HCT116 (cell line): ENCODE results near the gene GLI3. TPM values are rescaled to one million over a fixed set of nuclear protein-coding genes. Genes with fewer than 3 reads are reported as not detected.

Experiments used
- ATAC-seq: fragments of 200-7000 bp; cut with Tn5 transposase; 2 replicates; pipeline ENCODE4 v1.9.1; 2020; ENCODE audit warnings: mild to moderate bottlenecking, moderate library complexity
- BruUV-seq: library from RNA; stranded (reverse); fragments of 400-500 nt; replicated peaks from 2 replicates; lab custom pipeline; 2021; lab: Mats Ljungman, UMichigan
- CTCF ChIA-PET: fragments of 300-600 bp; sonication (Branson Sonifier 250); formaldehyde crosslinking; loops from one replicate; lab custom pipeline; 2021; ENCODE audit warnings: antibody characterized with exemption; lab: Charles Lee
- POLR2A ChIA-PET: fragments of 300-600, 350-600 bp; sonication (Branson Sonifier 250); formaldehyde crosslinking; loops from one replicate; lab custom pipeline; 2021; ENCODE audit warnings: antibody characterized with exemption; lab: Charles Lee
- RAD21 ChIA-PET, 2 experiments: fragments of 300-600 bp; sonication (Branson Sonifier 250); formaldehyde crosslinking; loops; one replicate each; lab custom pipeline; 2023; ENCODE audit warnings: low total read pairs in 2 of 2; ENCODE audit not compliant: uncharacterized antibody in 2 of 2, unreplicated experiment in 2 of 2, low non-redundant PET in 1 of 2; lab: Charles Lee
- DNase-seq: peaks from one replicate; pipeline ENCODE4 v3.0.0-alpha.2; 2010; ENCODE audit warnings: low read depth, low spot score
- H2AFZ ChIP-seq: fragments of 200-600 bp; shearing (Covaris generic), sonication (generic); 2 replicates; pipeline ENCODE4 v1.6.1; 2017; ENCODE audit warnings: low read depth, mixed run types, mixed read lengths, antibody characterized with exemption, low read length; ENCODE audit not compliant: poor library complexity, severe bottlenecking
- H3K27ac ChIP-seq: 2 replicates; pipeline ENCODE4 v1.5.1; 2012; ENCODE audit warnings: low read depth, low read length
- H3K27me3 ChIP-seq: fragments of 200-600 bp; sonication (generic); 2 replicates; pipeline ENCODE4 v1.6.1; 2016; ENCODE audit warnings: mixed run types, low read length, mixed read lengths; ENCODE audit not compliant: insufficient read depth
- H3K36me3 ChIP-seq, 2 experiments: fragments of 200-500 bp in 1 of 2; fragments of 200-600 bp in 1 of 2; sonication (Bioruptor generic) in 1 of 2; sonication (generic) in 1 of 2; 2 replicates each; pipeline versions ENCODE4 v1.5.1 to v1.6.1; 2014 to 2016; ENCODE audit warnings: low read length in 2 of 2, inconsistent platforms in 1 of 2, mixed read lengths in 1 of 2, mixed run types in 1 of 2; ENCODE audit not compliant: insufficient read depth in 2 of 2, control insufficient read depth in 1 of 2
- H3K4me1 ChIP-seq, 2 experiments: fragments of 200-600 bp in 1 of 2; sonication (generic) in 1 of 2; 2 replicates each; pipeline versions ENCODE4 v1.5.1 to v1.6.1; 2012 to 2017; ENCODE audit warnings: low read length in 2 of 2, inconsistent platforms in 1 of 2, mild to moderate bottlenecking in 1 of 2, mixed read lengths in 1 of 2, mixed run types in 1 of 2, moderate library complexity in 1 of 2; ENCODE audit not compliant: insufficient read depth in 2 of 2, control insufficient read depth in 1 of 2
- H3K4me2 ChIP-seq: fragments of 200-600 bp; sonication (generic); 2 replicates; pipeline ENCODE4 v1.6.1; 2017; ENCODE audit warnings: mixed run types, low read length, mixed read lengths
- H3K4me3 ChIP-seq, 2 experiments: fragments of 200-600 bp in 1 of 2; sonication (generic) in 1 of 2; replicated peaks in 1 of 2; 2 replicates each; pipeline ENCODE4 v1.5.1; 2011 to 2016; ENCODE audit warnings: low read length in 2 of 2, control low read depth in 1 of 2, low read depth in 1 of 2, mild to moderate bottlenecking in 1 of 2, mixed read lengths in 1 of 2, mixed run types in 1 of 2
- H3K79me2 ChIP-seq: fragments of 200-600 bp; sonication (generic); 2 replicates; pipeline ENCODE4 v1.6.1; 2017; ENCODE audit warnings: mild to moderate bottlenecking, mixed run types, low read length, moderate library complexity, mixed read lengths; ENCODE audit not compliant: insufficient read depth
- H3K9ac ChIP-seq: fragments of 200-600 bp; sonication (generic); 2 replicates; pipeline ENCODE4 v1.6.1; 2016; ENCODE audit warnings: low read length, mixed read lengths
- H3K9me2 ChIP-seq: fragments of 200-600 bp; sonication (generic), shearing (Covaris generic); 2 replicates; pipeline ENCODE4 v1.6.1; 2017; ENCODE audit warnings: mixed run types, mild to moderate bottlenecking, moderate library complexity; ENCODE audit not compliant: insufficient read depth
- H3K9me3 ChIP-seq, 2 experiments: fragments of 200-500 bp in 1 of 2; fragments of 200-600 bp in 1 of 2; sonication (Bioruptor generic) in 1 of 2; sonication (generic) in 1 of 2; 2 replicates each; pipeline ENCODE4 v1.6.1; 2014 to 2017; ENCODE audit warnings: low read length in 2 of 2, mixed read lengths in 2 of 2, inconsistent platforms in 1 of 2, low read depth in 1 of 2, mild to moderate bottlenecking in 1 of 2, mixed run types in 1 of 2, moderate library complexity in 1 of 2; ENCODE audit not compliant: control insufficient read depth in 1 of 2, insufficient read depth in 1 of 2
- H4K20me1 ChIP-seq: fragments of 200-600 bp; sonication (generic), shearing (Covaris generic); 2 replicates; pipeline ENCODE4 v1.6.1; 2017; ENCODE audit warnings: mixed run types, mild to moderate bottlenecking, moderate library complexity; ENCODE audit not compliant: insufficient read depth
- EGR1 ChIP-seq: IDR thresholded peaks from 2 replicates; pipeline ENCODE4 v1.6.1; 2012; ENCODE audit warnings: low read depth
- JUND ChIP-seq: IDR thresholded peaks from 2 replicates; pipeline ENCODE4 v1.6.1; 2012
- POLR2A ChIP-seq: IDR thresholded peaks from 2 replicates; pipeline ENCODE4 v1.7.0; 2011; ENCODE audit warnings: borderline replicate concordance; ENCODE audit not compliant: insufficient read depth, insufficient read length; ENCODE audit errors: extremely low read depth
- RAD21 ChIP-seq: IDR thresholded peaks from 2 replicates; pipeline ENCODE4 v1.6.1; 2012; ENCODE audit warnings: low read depth, mild to moderate bottlenecking
- SIN3A ChIP-seq: IDR thresholded peaks from 2 replicates; pipeline ENCODE4 v1.6.1; 2012; ENCODE audit warnings: low read depth
- SP1 ChIP-seq: IDR thresholded peaks from 2 replicates; pipeline ENCODE4 v1.6.1; 2012; ENCODE audit warnings: low read depth
- ZNF274 ChIP-seq: fragments of 200-500 bp; sonication (Bioruptor generic); IDR thresholded peaks from 2 replicates; pipeline ENCODE4 v1.6.1; 2014; ENCODE audit warnings: mild to moderate bottlenecking, low read depth, low read length, inconsistent platforms
- intact Hi-C: fragments of 100-400 bp; cut with micrococcal nuclease; formaldehyde crosslinking; loops from 2 replicates; pipeline ENCODE4 v1.10.0; 2022
- total RNA-seq: library from RNA; stranded (reverse); gene quantifications from one replicate; pipeline ENCODE4 v1.2.1, GENCODE V29; 2021; ENCODE audit not compliant: unreplicated experiment
- TF ChIP-seq, protein P1 (sequence below), 3 experiments: fragments of 200-600 bp in 1 of 3; sonication (generic) in 1 of 3; IDR thresholded peaks in 2 of 3; conservative IDR thresholded peaks in 1 of 3; 2 replicates each; pipeline ENCODE4 v1.5.1; 2012 to 2017; ENCODE audit warnings: low read depth in 2 of 3, low read length in 2 of 3, antibody characterized with exemption in 1 of 3, borderline replicate concordance in 1 of 3, control low read depth in 1 of 3, mild to moderate bottlenecking in 1 of 3, mixed read lengths in 1 of 3, mixed run types in 1 of 3, moderate library complexity in 1 of 3; ENCODE audit not compliant: insufficient read depth in 1 of 3
- TF ChIP-seq, protein P2 (sequence below): IDR thresholded peaks from 2 replicates; pipeline ENCODE4 v1.6.1; 2012

The GLI3 gene
- total RNA-seq, 1 experiment from 2014 or later, result 0.07 TPM

DNA sequence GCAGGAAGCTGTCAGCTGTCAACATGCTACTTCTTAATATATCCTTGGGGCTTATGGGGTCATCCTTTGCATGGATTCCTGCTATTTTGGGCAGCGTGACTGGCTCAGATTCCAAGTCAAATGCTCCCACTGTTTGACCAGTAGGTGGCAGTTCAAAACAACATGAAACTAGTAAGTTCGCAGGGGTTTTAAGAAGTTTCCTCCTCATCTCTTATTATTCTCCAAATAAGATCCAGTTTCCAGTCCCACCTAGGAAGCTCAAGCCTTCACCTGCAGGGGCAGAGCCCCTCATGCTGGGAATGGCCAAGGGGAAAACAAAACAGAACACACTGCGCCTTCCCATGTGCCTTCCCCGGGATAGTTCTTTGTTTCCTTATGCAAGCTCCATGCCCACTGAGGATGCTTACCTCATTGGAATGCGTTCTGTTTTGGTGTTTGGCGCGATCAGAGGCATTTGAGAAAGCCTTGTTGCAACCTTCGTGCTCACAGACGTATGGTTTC lies 259.8 kb downstream of the GLI3 start:
- no TSS peak for BruUV-seq
- Histone ChIP-seq H3K36me3 (no peaks in the 10 kb centered on the region), H3K9ac (no peak overlapping the region), H3K9me3 (no peaks in the 10 kb centered on the region), H3K27me3 (peaks cover 27% of the 10 kb centered on the region), H4K20me1 (no peaks in the 10 kb centered on the region), H3K9me2 (no peaks in the 10 kb centered on the region), H3K4me3 (no peak overlapping the region), H3K79me2 (no peaks in the 10 kb centered on the region), H3K4me1 (no peaks in the 10 kb centered on the region), H3K27ac (no peak overlapping the region), H3K4me2 (no peak overlapping the region), H2AFZ (no peak overlapping the region)
- RAD21 ChIA-PET, result no interaction called here
- POLR2A ChIA-PET, result no interaction called here
- DNase-seq (peak; percentile 12), ATAC-seq (peak; percentile 49; the same call in 1 of the 2 replicates)
- CTCF ChIA-PET, result interaction anchor here (1.3 to 1.7 kb wide), 5 partner anchors 35 to 865 kb away, joined by 3 to 14 read pairs (median 7); no protein-coding TSS in a partner anchor
- intact Hi-C loops, result loop anchor here (10.0 kb wide), 2 partner anchors 718 to 908 kb away; no protein-coding TSS in a partner anchor
- no peak for TF ChIP-seq SIN3A
- TF ChIP-seq, protein P1, sequence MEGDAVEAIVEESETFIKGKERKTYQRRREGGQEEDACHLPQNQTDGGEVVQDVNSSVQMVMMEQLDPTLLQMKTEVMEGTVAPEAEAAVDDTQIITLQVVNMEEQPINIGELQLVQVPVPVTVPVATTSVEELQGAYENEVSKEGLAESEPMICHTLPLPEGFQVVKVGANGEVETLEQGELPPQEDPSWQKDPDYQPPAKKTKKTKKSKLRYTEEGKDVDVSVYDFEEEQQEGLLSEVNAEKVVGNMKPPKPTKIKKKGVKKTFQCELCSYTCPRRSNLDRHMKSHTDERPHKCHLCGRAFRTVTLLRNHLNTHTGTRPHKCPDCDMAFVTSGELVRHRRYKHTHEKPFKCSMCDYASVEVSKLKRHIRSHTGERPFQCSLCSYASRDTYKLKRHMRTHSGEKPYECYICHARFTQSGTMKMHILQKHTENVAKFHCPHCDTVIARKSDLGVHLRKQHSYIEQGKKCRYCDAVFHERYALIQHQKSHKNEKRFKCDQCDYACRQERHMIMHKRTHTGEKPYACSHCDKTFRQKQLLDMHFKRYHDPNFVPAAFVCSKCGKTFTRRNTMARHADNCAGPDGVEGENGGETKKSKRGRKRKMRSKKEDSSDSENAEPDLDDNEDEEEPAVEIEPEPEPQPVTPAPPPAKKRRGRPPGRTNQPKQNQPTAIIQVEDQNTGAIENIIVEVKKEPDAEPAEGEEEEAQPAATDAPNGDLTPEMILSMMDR (IDR thresholded peaks at IDR 0.05 in 2 of 3, conservative IDR thresholded peaks at IDR 0.05 in 1 of 3; ENCODE audit: borderline replicate concordance in 1 of 3, insufficient read depth in 1 of 3, low read depth in 2 of 3, low read length in 2 of 3), result peak; percentile 35 to 66 (median 65); a peak in 5 of 6 replicates
- TF ChIP-seq RAD21, result peak; percentile 50

DNA sequence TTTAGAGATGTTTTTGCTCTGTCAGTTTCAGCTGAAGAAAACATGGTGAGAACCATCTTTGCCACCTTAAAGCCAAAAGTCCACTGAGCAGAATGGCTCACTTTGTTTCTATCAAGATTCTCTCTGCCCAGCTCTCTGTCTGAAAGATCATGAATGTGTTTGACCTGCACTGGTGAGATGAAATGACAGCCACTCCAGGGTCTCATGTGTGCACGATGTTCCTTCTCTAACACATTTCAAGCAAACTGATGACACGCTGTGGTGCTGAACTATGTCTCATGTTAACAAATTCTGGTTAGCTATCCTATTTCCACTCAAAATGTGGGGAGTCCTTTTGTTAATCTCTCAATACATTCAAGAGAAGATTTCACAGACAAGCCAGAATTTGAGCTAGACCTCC lies 260.6 kb downstream of the GLI3 start:
- Histone ChIP-seq H3K9ac (no peak overlapping the region), H3K9me3 (no peaks in the 10 kb centered on the region), H3K27ac (no peak overlapping the region), H4K20me1 (no peaks in the 10 kb centered on the region), H3K4me1 (no peaks in the 10 kb centered on the region), H3K36me3 (no peaks in the 10 kb centered on the region), H3K4me2 (no peak overlapping the region), H3K79me2 (no peaks in the 10 kb centered on the region), H3K9me2 (no peaks in the 10 kb centered on the region), H2AFZ (no peak overlapping the region), H3K27me3 (peaks cover 27% of the 10 kb centered on the region), H3K4me3 (no peak overlapping the region)
- no peak for TF ChIP-seq POLR2A
- TF ChIP-seq, protein P2, sequence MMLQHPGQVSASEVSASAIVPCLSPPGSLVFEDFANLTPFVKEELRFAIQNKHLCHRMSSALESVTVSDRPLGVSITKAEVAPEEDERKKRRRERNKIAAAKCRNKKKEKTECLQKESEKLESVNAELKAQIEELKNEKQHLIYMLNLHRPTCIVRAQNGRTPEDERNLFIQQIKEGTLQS, result no peak
- TF ChIP-seq, protein P1 (IDR thresholded peaks at IDR 0.05 in 2 of 3, conservative IDR thresholded peaks at IDR 0.05 in 1 of 3; ENCODE audit: borderline replicate concordance in 1 of 3, insufficient read depth in 1 of 3, low read depth in 2 of 3, low read length in 2 of 3), result no peak
- TF ChIP-seq SP1, result no peak
- TF ChIP-seq JUND, result no peak
- TF ChIP-seq EGR1, result no peak
- no peak for TF ChIP-seq ZNF274
- POLR2A ChIA-PET, result no interaction called here
- intact Hi-C loops, result loop anchor here (10.0 kb wide), 2 partner anchors 718 to 908 kb away; no protein-coding TSS in a partner anchor
- no peak for DNase-seq
- no TSS peak for BruUV-seq
- ATAC-seq, result no peak
- RAD21 ChIA-PET, result no interaction called here
- CTCF ChIA-PET, result interaction anchor here (0.7 to 1.7 kb wide), 2 partner anchors 34 to 900 kb away, joined by 3 to 7 read pairs; no protein-coding TSS in a partner anchor
